T-helper 17 cell (primary cell): ENCODE measurements around the gene AFAP1. TPM values are rescaled to one million over a fixed set of nuclear protein-coding genes. Genes with fewer than 3 reads are reported as not detected.

Experiments
- ATAC-seq: fragments of 150-1000 bp; cut with Tn5 transposase; 2 replicates; pipeline ENCODE4 v1.10.0; 2021; ENCODE audit warnings: mild to moderate bottlenecking, moderate library complexity
- DNase-seq, 3 donors: peaks; one replicate each; pipeline versions ENCODE4 v3.0.0 to v3.0.0-alpha.2; 2020 to 2021
- H3K9me3 ChIP-seq: one replicate; pipeline ENCODE4 v1.7.0; 2013; ENCODE audit warnings: low read length, mild to moderate bottlenecking; ENCODE audit not compliant: control insufficient read depth, poor library complexity, severe bottlenecking
- H3K27ac Mint-ChIP-seq: one replicate; pipeline ENCODE4 v1.8.0; 2022; ENCODE audit warnings: mild to moderate bottlenecking, moderate library complexity, mixed read lengths
- H3K27me3 Mint-ChIP-seq: one replicate; pipeline ENCODE4 v1.8.0; 2022; ENCODE audit warnings: mixed read lengths
- H3K36me3 Mint-ChIP-seq: one replicate; pipeline ENCODE4 v1.8.0; 2022; ENCODE audit warnings: low read depth, mixed read lengths
- H3K4me1 Mint-ChIP-seq: one replicate; pipeline ENCODE4 v1.8.0; 2022; ENCODE audit warnings: mild to moderate bottlenecking, mixed read lengths
- H3K4me3 Mint-ChIP-seq: one replicate; pipeline ENCODE4 v1.8.0; 2022; ENCODE audit warnings: mild to moderate bottlenecking, moderate library complexity, mixed read lengths
- total RNA-seq, 4 donors: library from RNA in 2 of 4; stranded (reverse) in 2 of 4; gene quantifications; one replicate each; pipeline ENCODE4 v1.2.3 and lab custom pipeline; 2022 to 2026

Gene AFAP1
- total RNA-seq, 2 donors from 2014 or later = 17.6 to 26.7 TPM

GRCh38 chr4:7885216-7886006 lies 54.2 kb downstream of the AFAP1 start:
- Mint-ChIP-seq H3K36me3 (no peaks in the 10 kb centered on the region), H3K27ac (no peak overlapping the region), H3K4me3 (no peak overlapping the region), H3K27me3 (no peaks in the 10 kb centered on the region), H3K4me1 (peaks cover 19% of the 10 kb centered on the region)
- no peak for DNase-seq
- no peak for ATAC-seq
- H3K9me3 ChIP-seq = no peaks in the 10 kb centered on the region

- no peaks in the 10 kb centered on the region for H3K9me3 ChIP-seq
- no peak for DNase-seq
- Mint-ChIP-seq H3K36me3 (no peaks in the 10 kb centered on the region), H3K27me3 (no peaks in the 10 kb centered on the region), H3K27ac (peak overlapping the region; percentile 78), H3K4me3 (peak overlapping the region; percentile 52), H3K4me1 (peaks cover 42% of the 10 kb centered on the region)
- no peak for ATAC-seq
These were observed 59.0 kb downstream of the AFAP1 start for GRCh38 chr4:7880683-7881082.

- H3K9me3 ChIP-seq = no peaks in the 10 kb centered on the region
- ATAC-seq = no peak
- H3K27ac Mint-ChIP-seq = peak overlapping the region; percentile 24
- H3K4me3 Mint-ChIP-seq = no peak overlapping the region
- H3K27me3 Mint-ChIP-seq = no peaks in the 10 kb centered on the region
- peaks cover 48% of the 10 kb centered on the region for H3K4me1 Mint-ChIP-seq
- H3K36me3 Mint-ChIP-seq = no peaks in the 10 kb centered on the region
- DNase-seq = no peak
These were observed 60.5 kb downstream of the AFAP1 start for GRCh38 chr4:7879127-7879526.

- Mint-ChIP-seq H3K36me3 (no peaks in the 10 kb centered on the region), H3K4me1 (peaks cover 50% of the 10 kb centered on the region), H3K4me3 (no peak overlapping the region), H3K27me3 (no peaks in the 10 kb centered on the region), H3K27ac (peak overlapping the region; percentile 24)
- H3K9me3 ChIP-seq = no peaks in the 10 kb centered on the region
- ATAC-seq = no peak
- no peak for DNase-seq
These were observed 61.3 kb downstream of the AFAP1 start for GRCh38 chr4:7878323-7878722.

- Mint-ChIP-seq H3K27me3 (no peaks in the 10 kb centered on the region), H3K4me3 (peak overlapping the region; percentile 86), H3K36me3 (no peaks in the 10 kb centered on the region), H3K27ac (peak overlapping the region; percentile 95), H3K4me1 (peaks cover 48% of the 10 kb centered on the region)
- ATAC-seq (no peak), DNase-seq (no peak)
- H3K9me3 ChIP-seq = no peaks in the 10 kb centered on the region
These were observed 62.5 kb downstream of the AFAP1 start for GRCh38 chr4:7877176-7877575.

GRCh38 chr4:7876201-7876875 lies 63.3 kb downstream of the AFAP1 start:
- no peaks in the 10 kb centered on the region for H3K27me3 Mint-ChIP-seq
- DNase-seq (peak in 2 of 3 donors; percentile 29 to 30), ATAC-seq (peak; percentile 85)
- H3K27ac Mint-ChIP-seq = peak overlapping the region; percentile 95
- no peaks in the 10 kb centered on the region for H3K36me3 Mint-ChIP-seq
- H3K4me1 Mint-ChIP-seq = peaks cover 45% of the 10 kb centered on the region
- H3K9me3 ChIP-seq = no peaks in the 10 kb centered on the region
- H3K4me3 Mint-ChIP-seq = peak overlapping the region; percentile 86

GRCh38 chr4:7874838-7875237 lies 64.8 kb downstream of the AFAP1 start:
- Mint-ChIP-seq H3K36me3 (no peaks in the 10 kb centered on the region), H3K27ac (no peak overlapping the region), H3K4me3 (peak overlapping the region; percentile 21), H3K27me3 (no peaks in the 10 kb centered on the region), H3K4me1 (peaks cover 32% of the 10 kb centered on the region)
- H3K9me3 ChIP-seq = no peaks in the 10 kb centered on the region
- ATAC-seq = no peak
- no peak for DNase-seq

GRCh38 chr4:7873881-7874280 lies 65.8 kb downstream of the AFAP1 start:
- H3K9me3 ChIP-seq = no peaks in the 10 kb centered on the region
- H3K27me3 Mint-ChIP-seq = no peaks in the 10 kb centered on the region
- H3K4me1 Mint-ChIP-seq = peaks cover 34% of the 10 kb centered on the region
- no peaks in the 10 kb centered on the region for H3K36me3 Mint-ChIP-seq
- no peak for ATAC-seq
- H3K4me3 Mint-ChIP-seq = no peak overlapping the region
- H3K27ac Mint-ChIP-seq = no peak overlapping the region
- DNase-seq = no peak

- Mint-ChIP-seq H3K36me3 (no peaks in the 10 kb centered on the region), H3K4me3 (no peak overlapping the region), H3K27me3 (no peaks in the 10 kb centered on the region), H3K4me1 (peaks cover 36% of the 10 kb centered on the region), H3K27ac (no peak overlapping the region)
- no peaks in the 10 kb centered on the region for H3K9me3 ChIP-seq
- ATAC-seq (no peak), DNase-seq (no peak)
These were observed 67.3 kb downstream of the AFAP1 start for GRCh38 chr4:7872264-7872771.

- Mint-ChIP-seq H3K36me3 (no peaks in the 10 kb centered on the region), H3K4me3 (no peak overlapping the region), H3K27ac (no peak overlapping the region), H3K4me1 (peaks cover 30% of the 10 kb centered on the region), H3K27me3 (no peaks in the 10 kb centered on the region)
- DNase-seq = no peak
- no peak for ATAC-seq
- H3K9me3 ChIP-seq = no peaks in the 10 kb centered on the region
These were observed 68.3 kb downstream of the AFAP1 start for GRCh38 chr4:7871356-7871755.

GRCh38 chr4:7868892-7869471 lies 70.7 kb downstream of the AFAP1 start:
- Mint-ChIP-seq H3K4me1 (peaks cover 21% of the 10 kb centered on the region), H3K27ac (peak overlapping the region; percentile 57), H3K4me3 (peak overlapping the region; percentile 12), H3K36me3 (no peaks in the 10 kb centered on the region), H3K27me3 (no peaks in the 10 kb centered on the region)
- no peak for ATAC-seq
- DNase-seq = no peak
- H3K9me3 ChIP-seq = no peaks in the 10 kb centered on the region

- Mint-ChIP-seq H3K4me3 (no peak overlapping the region), H3K27ac (peak overlapping the region; percentile 57), H3K36me3 (no peaks in the 10 kb centered on the region), H3K27me3 (no peaks in the 10 kb centered on the region), H3K4me1 (peaks cover 20% of the 10 kb centered on the region)
- DNase-seq = no peak
- no peaks in the 10 kb centered on the region for H3K9me3 ChIP-seq
- ATAC-seq = no peak
These were observed 71.3 kb downstream of the AFAP1 start for GRCh38 chr4:7868436-7868775.

- DNase-seq = no peak
- Mint-ChIP-seq H3K4me3 (no peak overlapping the region), H3K27ac (peak overlapping the region; percentile 57), H3K27me3 (no peaks in the 10 kb centered on the region), H3K36me3 (no peaks in the 10 kb centered on the region), H3K4me1 (peaks cover 20% of the 10 kb centered on the region)
- ATAC-seq = peak; percentile 25
- no peaks in the 10 kb centered on the region for H3K9me3 ChIP-seq
These were observed 71.8 kb downstream of the AFAP1 start for GRCh38 chr4:7867701-7868435.
